ENCODE results near the gene LGR6. TPM values are rescaled to one million over a fixed set of nuclear protein-coding genes. Genes with fewer than 3 reads are reported as not detected.

The LGR6 gene
- polyA plus RNA-seq, 1 donor from 2014 or later, result not detected

- H3K9me3 ChIP-seq (ENCODE audit: low read length), result no peaks in the 10 kb centered on the region
- no peaks in the 10 kb centered on the region for H3K36me3 ChIP-seq (ENCODE audit: insufficient read depth, low read length)
- no peaks in the 10 kb centered on the region for H3K9me2 ChIP-seq (ENCODE audit: insufficient read depth, low read length)
- H3K27me3 ChIP-seq (ENCODE audit: insufficient read depth, low read depth, low read length), result no peaks in the 10 kb centered on the region
- no peaks in the 10 kb centered on the region for H3F3A ChIP-seq (ENCODE audit: insufficient read depth, low read length, poor library complexity, severe bottlenecking)
- H3K79me2 ChIP-seq (replicated peaks; ENCODE audit: insufficient read depth, low read length), result no peaks in the 10 kb centered on the region
- no peak overlapping the region for H2AFZ ChIP-seq (ENCODE audit: low read depth, low read length)
- no peak overlapping the region for H3K4me2 ChIP-seq (ENCODE audit: low read length)
- H4K20me1 ChIP-seq (ENCODE audit: insufficient read depth), result no peaks in the 10 kb centered on the region
- no peak overlapping the region for H3K27ac ChIP-seq (ENCODE audit: low read length)
- no peak overlapping the region for H3K4me3 ChIP-seq (ENCODE audit: low read length)
- no peak overlapping the region for H3K9ac ChIP-seq (ENCODE audit: low read length)
- no peak for TF ChIP-seq EZH2 (IDR thresholded peaks at IDR 0.05; ENCODE audit: borderline replicate concordance, insufficient read depth, low read length, poor library complexity, severe bottlenecking)
- TF ChIP-seq POLR2AphosphoS5 (IDR thresholded peaks at IDR 0.05), result no peak
Observed at GRCh38 chr1:202171292-202172014, 22.1 kb upstream of the LGR6 start.

GRCh38 chr1:202172015-202172355, 21.6 kb upstream of the LGR6 start:
- Histone ChIP-seq H3K9me2 (ENCODE audit: insufficient read depth, low read length) (no peaks in the 10 kb centered on the region), H3K27me3 (ENCODE audit: insufficient read depth, low read depth, low read length) (no peaks in the 10 kb centered on the region), H3K9ac (ENCODE audit: low read length) (no peak overlapping the region), H3F3A (ENCODE audit: insufficient read depth, low read length, poor library complexity, severe bottlenecking) (no peaks in the 10 kb centered on the region), H4K20me1 (ENCODE audit: insufficient read depth) (no peaks in the 10 kb centered on the region), H3K79me2 (replicated peaks; ENCODE audit: insufficient read depth, low read length) (no peaks in the 10 kb centered on the region), H3K4me2 (ENCODE audit: low read length) (no peak overlapping the region), H3K9me3 (ENCODE audit: low read length) (no peaks in the 10 kb centered on the region), H3K4me3 (ENCODE audit: low read length) (no peak overlapping the region), H3K27ac (ENCODE audit: low read length) (no peak overlapping the region), H3K36me3 (ENCODE audit: insufficient read depth, low read length) (no peaks in the 10 kb centered on the region), H2AFZ (ENCODE audit: low read depth, low read length) (no peak overlapping the region)
- TF ChIP-seq EP300 (conservative IDR thresholded peaks at IDR 0.05; ENCODE audit: poor library complexity, severe bottlenecking), result no peak
- TF ChIP-seq MXI1 (conservative IDR thresholded peaks at IDR 0.05; ENCODE audit: poor library complexity, severe bottlenecking), result no peak
- TF ChIP-seq RAD21 (conservative IDR thresholded peaks at IDR 0.05), result no peak
- TF ChIP-seq SMC3 (conservative IDR thresholded peaks at IDR 0.05; ENCODE audit: poor library complexity), result no peak
- no peak for TF ChIP-seq POLR2AphosphoS5 (IDR thresholded peaks at IDR 0.05)
- TF ChIP-seq EZH2 (IDR thresholded peaks at IDR 0.05; ENCODE audit: borderline replicate concordance, insufficient read depth, low read length, poor library complexity, severe bottlenecking), result no peak
- no peak for TF ChIP-seq TAF1 (IDR thresholded peaks at IDR 0.05; ENCODE audit: low read depth)
- TF ChIP-seq, protein P1, sequence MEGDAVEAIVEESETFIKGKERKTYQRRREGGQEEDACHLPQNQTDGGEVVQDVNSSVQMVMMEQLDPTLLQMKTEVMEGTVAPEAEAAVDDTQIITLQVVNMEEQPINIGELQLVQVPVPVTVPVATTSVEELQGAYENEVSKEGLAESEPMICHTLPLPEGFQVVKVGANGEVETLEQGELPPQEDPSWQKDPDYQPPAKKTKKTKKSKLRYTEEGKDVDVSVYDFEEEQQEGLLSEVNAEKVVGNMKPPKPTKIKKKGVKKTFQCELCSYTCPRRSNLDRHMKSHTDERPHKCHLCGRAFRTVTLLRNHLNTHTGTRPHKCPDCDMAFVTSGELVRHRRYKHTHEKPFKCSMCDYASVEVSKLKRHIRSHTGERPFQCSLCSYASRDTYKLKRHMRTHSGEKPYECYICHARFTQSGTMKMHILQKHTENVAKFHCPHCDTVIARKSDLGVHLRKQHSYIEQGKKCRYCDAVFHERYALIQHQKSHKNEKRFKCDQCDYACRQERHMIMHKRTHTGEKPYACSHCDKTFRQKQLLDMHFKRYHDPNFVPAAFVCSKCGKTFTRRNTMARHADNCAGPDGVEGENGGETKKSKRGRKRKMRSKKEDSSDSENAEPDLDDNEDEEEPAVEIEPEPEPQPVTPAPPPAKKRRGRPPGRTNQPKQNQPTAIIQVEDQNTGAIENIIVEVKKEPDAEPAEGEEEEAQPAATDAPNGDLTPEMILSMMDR (IDR thresholded peaks at IDR 0.05; ENCODE audit: poor library complexity, severe bottlenecking), result no peak

DNA sequence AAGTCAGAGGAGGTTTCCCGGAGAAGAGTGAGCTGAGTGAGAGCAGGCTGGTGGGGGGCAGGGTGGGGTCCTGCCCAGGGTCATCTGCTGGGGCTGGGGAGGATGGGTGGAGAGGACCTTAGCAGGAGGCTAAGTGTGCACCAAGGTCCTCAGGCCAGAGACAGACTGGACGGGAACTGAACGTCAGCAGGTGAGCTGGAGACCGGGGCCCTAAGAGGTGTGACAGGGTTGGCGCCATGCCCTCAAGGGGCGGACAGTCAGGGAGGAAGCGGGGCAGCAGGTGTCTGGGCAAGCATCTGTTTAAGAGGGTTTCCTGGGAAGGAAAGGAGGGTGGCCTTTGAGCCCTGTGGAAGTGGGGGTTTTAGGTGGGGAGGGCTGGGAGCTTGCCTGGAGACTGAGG, 19.6 kb upstream of the LGR6 start:
- Histone ChIP-seq H3F3A (ENCODE audit: insufficient read depth, low read length, poor library complexity, severe bottlenecking) (no peaks in the 10 kb centered on the region), H3K79me2 (replicated peaks; ENCODE audit: insufficient read depth, low read length) (no peaks in the 10 kb centered on the region), H3K27me3 (ENCODE audit: insufficient read depth, low read depth, low read length) (no peaks in the 10 kb centered on the region), H2AFZ (ENCODE audit: low read depth, low read length) (no peak overlapping the region), H3K27ac (ENCODE audit: low read length) (no peak overlapping the region), H4K20me1 (ENCODE audit: insufficient read depth) (no peaks in the 10 kb centered on the region), H3K9ac (ENCODE audit: low read length) (no peak overlapping the region), H3K4me2 (ENCODE audit: low read length) (no peak overlapping the region), H3K9me3 (ENCODE audit: low read length) (no peaks in the 10 kb centered on the region), H3K9me2 (ENCODE audit: insufficient read depth, low read length) (no peaks in the 10 kb centered on the region), H3K4me3 (ENCODE audit: low read length) (no peak overlapping the region), H3K36me3 (ENCODE audit: insufficient read depth, low read length) (no peaks in the 10 kb centered on the region)
- TF ChIP-seq SMC3 (conservative IDR thresholded peaks at IDR 0.05; ENCODE audit: poor library complexity) (no peak), EP300 (conservative IDR thresholded peaks at IDR 0.05; ENCODE audit: poor library complexity, severe bottlenecking) (no peak), REST (IDR thresholded peaks at IDR 0.05; ENCODE audit: borderline replicate concordance) (no peak), RAD21 (conservative IDR thresholded peaks at IDR 0.05) (no peak), POLR2AphosphoS5 (IDR thresholded peaks at IDR 0.05) (no peak), EZH2 (IDR thresholded peaks at IDR 0.05; ENCODE audit: borderline replicate concordance, insufficient read depth, low read length, poor library complexity, severe bottlenecking) (no peak), MXI1 (conservative IDR thresholded peaks at IDR 0.05; ENCODE audit: poor library complexity, severe bottlenecking) (no peak), TAF1 (IDR thresholded peaks at IDR 0.05; ENCODE audit: low read depth) (no peak)
- TF ChIP-seq, protein P1 (IDR thresholded peaks at IDR 0.05; ENCODE audit: poor library complexity, severe bottlenecking), result no peak
